ENCODE data around the gene PARD6G.

The PARD6G gene

GRCh38 chr18:80124131-80124530 is 123.2 kb downstream of the PARD6G start:
- no peak for DNase-seq (ENCODE audit: insufficient read length, low spot score)
- FAIRE-seq, result no peak

- FAIRE-seq (no peak), DNase-seq (ENCODE audit: insufficient read length, low spot score) (no peak)
Observed at GRCh38 chr18:80120932-80121331, 126.4 kb downstream of the PARD6G start.

GRCh38 chr18:80119111-80119510 is 128.2 kb downstream of the PARD6G start:
- FAIRE-seq, result no peak
- DNase-seq (ENCODE audit: insufficient read length, low spot score), result no peak

- FAIRE-seq (no peak), DNase-seq (ENCODE audit: insufficient read length, low spot score) (no peak)
Observed at GRCh38 chr18:80115035-80115434, 132.3 kb downstream of the PARD6G start.

- no peak for FAIRE-seq
- no peak for DNase-seq (ENCODE audit: insufficient read length, low spot score)
Observed at GRCh38 chr18:80112624-80113248, 134.6 kb downstream of the PARD6G start.

- peak; percentile 21 for FAIRE-seq
Observed at GRCh38 chr18:80109676-80110078, 137.6 kb downstream of the PARD6G start.

GRCh38 chr18:80108739-80109675 is 138.3 kb downstream of the PARD6G start, which contains the start of gene ADNP2:
ADNP2 (plus strand) TSS chr18:80109262; CDS start chr18:80117543, 8,281 bp downstream.
- FAIRE-seq (peak; percentile 88), DNase-seq (ENCODE audit: insufficient read length, low spot score) (peak; percentile 82)

More at GRCh38 chr18:80109676-80110078, 137.6 kb downstream of the PARD6G start:
- DNase-seq (ENCODE audit: insufficient read length, low spot score), result peak; percentile 49

GRCh38 chr18:80108121-80108536 is 139.2 kb downstream of the PARD6G start:
- no peak for FAIRE-seq
- DNase-seq (ENCODE audit: insufficient read length, low spot score), result no peak

GRCh38 chr18:80107426-80107825 is 139.9 kb downstream of the PARD6G start:
- DNase-seq (ENCODE audit: insufficient read length, low spot score) (no peak), FAIRE-seq (no peak)
